OCI-LY7 (cell line): Measurements from ENCODE around the gene RPS6KA3. TPM values are rescaled to one million over a fixed set of nuclear protein-coding genes. Genes with fewer than 3 reads are reported as not detected.

ENCODE experiments used
- BruUV-seq: library from RNA; stranded (reverse); fragments of 400-500 nt; replicated peaks from 2 replicates; lab custom pipeline; 2021; lab: Mats Ljungman, UMichigan
- CTCF ChIA-PET: fragments of 300-600 bp; sonication (Branson Sonifier 250); formaldehyde crosslinking; loops from one replicate; lab custom pipeline; 2022; ENCODE audit warnings: antibody characterized with exemption; ENCODE audit not compliant: unreplicated experiment; lab: Charles Lee
- POLR2A ChIA-PET: fragments of 300-600 bp; sonication (Branson Sonifier 250); formaldehyde crosslinking; loops from one replicate; lab custom pipeline; 2022; ENCODE audit warnings: antibody characterized with exemption; lab: Charles Lee
- DNase-seq: peaks from one replicate; pipeline ENCODE4 v3.0.0-alpha.2; 2015; ENCODE audit warnings: low spot score
- H2AFZ ChIP-seq: fragments of 200-600 bp; sonication (generic), shearing (Covaris generic); 2 replicates; pipeline ENCODE4 v1.6.1; 2014; ENCODE audit warnings: mild to moderate bottlenecking, antibody characterized with exemption, low read length, moderate library complexity
- H3K27ac ChIP-seq: fragments of 200-600 bp; sonication (generic); 2 replicates; pipeline ENCODE4 v1.5.1; 2014; ENCODE audit warnings: mixed run types, low read depth, mild to moderate bottlenecking, moderate library complexity, low read length, inconsistent platforms; ENCODE audit not compliant: poor library complexity, severe bottlenecking
- H3K36me3 ChIP-seq: fragments of 200-600 bp; sonication (generic); 2 replicates; pipeline ENCODE4 v1.6.1; 2014; ENCODE audit warnings: mild to moderate bottlenecking, antibody characterized with exemption, low read length, moderate library complexity, mixed read lengths; ENCODE audit not compliant: insufficient read depth
- H3K4me1 ChIP-seq: fragments of 200-600 bp; sonication (generic); 2 replicates; pipeline ENCODE4 v1.5.1; 2014; ENCODE audit warnings: mild to moderate bottlenecking, low read length; ENCODE audit not compliant: insufficient read depth, poor library complexity, severe bottlenecking
- H3K4me2 ChIP-seq: fragments of 200-600 bp; sonication (generic); 2 replicates; pipeline ENCODE4 v1.6.1; 2014; ENCODE audit warnings: mild to moderate bottlenecking, low read length
- H3K4me3 ChIP-seq: fragments of 200-600 bp; sonication (generic); 2 replicates; pipeline ENCODE4 v1.5.1; 2014; ENCODE audit warnings: mild to moderate bottlenecking, low read depth, low read length; ENCODE audit not compliant: poor library complexity, severe bottlenecking
- H3K79me2 ChIP-seq: fragments of 200-600 bp; sonication (generic); 2 replicates; pipeline ENCODE4 v1.6.1; 2016; ENCODE audit warnings: low read depth, mild to moderate bottlenecking, low read length, moderate library complexity, mixed read lengths; ENCODE audit not compliant: insufficient read depth
- H3K9me2 ChIP-seq: fragments of 200-600 bp; sonication (generic); 2 replicates; pipeline ENCODE4 v1.6.1; 2016; ENCODE audit warnings: mild to moderate bottlenecking, low read length, mixed read lengths; ENCODE audit not compliant: insufficient read depth
- H3K9me3 ChIP-seq: fragments of 200-600 bp; sonication (generic); 2 replicates; pipeline ENCODE4 v1.6.1; 2014; ENCODE audit warnings: mild to moderate bottlenecking, mixed run types, low read length, mixed read lengths
- H4K20me1 ChIP-seq: fragments of 200-600 bp; sonication (generic); 2 replicates; pipeline ENCODE4 v1.6.1; 2014; ENCODE audit warnings: mild to moderate bottlenecking, antibody characterized with exemption, low read length, moderate library complexity, mixed read lengths; ENCODE audit not compliant: insufficient read depth
- CTCF ChIP-seq: fragments of 200-600 bp; sonication (generic); conservative IDR thresholded peaks from 2 replicates; pipeline ENCODE4 v1.5.1; 2014; ENCODE audit warnings: mild to moderate bottlenecking, antibody characterized with exemption, low read length, moderate library complexity, mixed read lengths
- EZH2phosphoT487 ChIP-seq: fragments of 200-600 bp; sonication (generic); IDR thresholded peaks from 2 replicates; pipeline ENCODE4 v1.6.1; 2018; ENCODE audit warnings: low read depth, borderline replicate concordance, mild to moderate bottlenecking, mixed run types, antibody characterized with exemption, low read length, moderate library complexity, mixed read lengths
- intact Hi-C: fragments of 100-400 bp; cut with micrococcal nuclease; formaldehyde crosslinking; loops from one replicate; pipeline ENCODE4 v1.10.0; 2022; ENCODE audit not compliant: unreplicated experiment
- total RNA-seq, 2 experiments: library from RNA; depleted of rRNA in 1 of 2; stranded (reverse); fragments of >200 nt in 1 of 2; shearing (Covaris generic) in 1 of 2; gene quantifications; 2 replicates each; pipeline ENCODE4 v1.2.3, GENCODE V29; 2014 to 2022

RPS6KA3 gene
- total RNA-seq, 2 experiments from 2014 or later, result 21.6 to 35.4 TPM

- no peaks in the 10 kb centered on the region for H3K79me2 ChIP-seq
- no peak for DNase-seq
- H3K4me1 ChIP-seq, result no peaks in the 10 kb centered on the region
- ChIA-PET CTCF (no interaction called here), POLR2A (no interaction called here)
- TF ChIP-seq EZH2phosphoT487 (no peak), CTCF (no peak)
- H2AFZ ChIP-seq, result no peak overlapping the region
- no peak overlapping the region for H3K4me3 ChIP-seq
- no peaks in the 10 kb centered on the region for H3K9me2 ChIP-seq
- no TSS peak for BruUV-seq
- intact Hi-C loops, result no loop called here
- peaks cover 67% of the 10 kb centered on the region for H3K36me3 ChIP-seq
- H3K4me2 ChIP-seq, result no peak overlapping the region
- H3K9me3 ChIP-seq, result no peaks in the 10 kb centered on the region
- no peaks in the 10 kb centered on the region for H4K20me1 ChIP-seq
- no peak overlapping the region for H3K27ac ChIP-seq
Measured at GRCh38 chrX:20130357-20130756, 136.4 kb downstream of the RPS6KA3 start.

- ChIA-PET CTCF (no interaction called here), POLR2A (interaction anchor here (0.6 kb wide), 1 partner anchor 757 kb away, joined by 3 read pairs; no protein-coding TSS in a partner anchor)
- no peak overlapping the region for H3K4me2 ChIP-seq
- intact Hi-C loops, result loop anchor here (2.0 kb wide), 1 partner anchor 225 kb away; no protein-coding TSS in a partner anchor
- no peaks in the 10 kb centered on the region for H4K20me1 ChIP-seq
- no peak overlapping the region for H2AFZ ChIP-seq
- DNase-seq, result no peak
- no TSS peak for BruUV-seq
- H3K9me2 ChIP-seq, result no peaks in the 10 kb centered on the region
- H3K79me2 ChIP-seq, result no peaks in the 10 kb centered on the region
- H3K9me3 ChIP-seq, result no peaks in the 10 kb centered on the region
- H3K27ac ChIP-seq, result no peak overlapping the region
- H3K36me3 ChIP-seq, result peaks cover 66% of the 10 kb centered on the region
- H3K4me1 ChIP-seq, result no peaks in the 10 kb centered on the region
- TF ChIP-seq EZH2phosphoT487 (no peak), CTCF (no peak)
- H3K4me3 ChIP-seq, result no peak overlapping the region
Measured at GRCh38 chrX:20129547-20129946, 137.2 kb downstream of the RPS6KA3 start.

GRCh38 chrX:20128670-20129069 is 138.0 kb downstream of the RPS6KA3 start:
- intact Hi-C loops, result loop anchor here (2.0 kb wide), 1 partner anchor 224 kb away; no protein-coding TSS in a partner anchor
- CTCF ChIA-PET, result no interaction called here

More at GRCh38 chrX:20128670-20129069, 138.0 kb downstream of the RPS6KA3 start:
- no TSS peak for BruUV-seq
- no peak overlapping the region for H2AFZ ChIP-seq
- H3K4me2 ChIP-seq, result no peak overlapping the region
- TF ChIP-seq CTCF, result no peak
- TF ChIP-seq EZH2phosphoT487, result no peak
- peaks cover 69% of the 10 kb centered on the region for H3K36me3 ChIP-seq
- H4K20me1 ChIP-seq, result no peaks in the 10 kb centered on the region
- no peaks in the 10 kb centered on the region for H3K79me2 ChIP-seq
- H3K27ac ChIP-seq, result no peak overlapping the region
- H3K9me2 ChIP-seq, result no peaks in the 10 kb centered on the region
- POLR2A ChIA-PET, result no interaction called here
- no peaks in the 10 kb centered on the region for H3K9me3 ChIP-seq
- H3K4me1 ChIP-seq, result no peaks in the 10 kb centered on the region
- DNase-seq, result no peak
- H3K4me3 ChIP-seq, result no peak overlapping the region
